Mucosa of stomach (tissue), 1 donor: ENCODE data around the gene CARNS1.

Source experiments
- H3K27me3 ChIP-seq: one replicate; pipeline ENCODE4 v1.7.0; 2013; ENCODE audit warnings: mild to moderate bottlenecking, low read length; ENCODE audit not compliant: control insufficient read depth, insufficient read depth
- H3K36me3 ChIP-seq: one replicate; pipeline ENCODE4 v1.7.0; 2013; ENCODE audit warnings: low read length; ENCODE audit not compliant: control insufficient read depth, insufficient read depth
- H3K4me1 ChIP-seq: one replicate; pipeline ENCODE4 v1.7.0; 2013; ENCODE audit warnings: mild to moderate bottlenecking, low read length; ENCODE audit not compliant: control insufficient read depth, insufficient read depth
- H3K4me3 ChIP-seq: one replicate; pipeline ENCODE4 v1.7.0; 2013; ENCODE audit warnings: low read length
- H3K9ac ChIP-seq: one replicate; pipeline ENCODE4 v1.7.0; 2013; ENCODE audit warnings: mild to moderate bottlenecking, low read length, moderate library complexity
- H3K9me3 ChIP-seq: one replicate; pipeline ENCODE4 v1.7.0; 2013; ENCODE audit warnings: mild to moderate bottlenecking, low read length, moderate library complexity; ENCODE audit not compliant: control insufficient read depth
- donor health status: Pancreatic carcinoma.

The CARNS1 gene

GRCh38 chr11:67371189-67371910 lies 44.1 kb upstream of the CARNS1 start:
- H3K9me3 ChIP-seq = no peaks in the 10 kb centered on the region
- H3K9ac ChIP-seq = no peak overlapping the region
- peaks cover 2% of the 10 kb centered on the region for H3K27me3 ChIP-seq
- peak overlapping the region; percentile 25 for H3K4me3 ChIP-seq
- H3K4me1 ChIP-seq = peaks cover 41% of the 10 kb centered on the region
- H3K36me3 ChIP-seq = no peaks in the 10 kb centered on the region

DNA sequence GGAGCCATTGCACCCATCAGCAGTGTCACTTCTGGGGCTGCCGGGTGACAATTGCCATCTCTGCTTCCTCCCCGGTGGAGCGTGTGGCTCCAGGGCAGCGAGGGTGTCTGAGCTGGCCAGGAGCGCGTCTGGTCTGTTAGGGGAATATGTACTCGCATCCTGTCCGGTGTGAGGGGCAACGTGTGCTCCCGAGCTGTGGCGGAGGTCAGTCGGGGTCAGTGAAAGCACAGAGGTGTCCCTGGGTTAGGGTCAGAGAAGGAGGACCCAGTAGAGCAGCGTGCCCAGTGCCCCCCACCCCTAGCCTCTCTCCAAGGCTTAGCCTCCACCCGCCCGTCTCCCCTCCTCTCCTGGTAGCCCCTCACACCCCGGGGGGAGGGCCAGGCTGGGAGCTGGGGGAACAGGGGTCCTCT lies 43.6 kb upstream of the CARNS1 start:
- H3K9ac ChIP-seq = peak overlapping the region; percentile 41
- H3K27me3 ChIP-seq = peaks cover 2% of the 10 kb centered on the region
- peak overlapping the region; percentile 25 for H3K4me3 ChIP-seq
- H3K9me3 ChIP-seq = no peaks in the 10 kb centered on the region
- H3K36me3 ChIP-seq = no peaks in the 10 kb centered on the region
- H3K4me1 ChIP-seq = peaks cover 36% of the 10 kb centered on the region

DNA sequence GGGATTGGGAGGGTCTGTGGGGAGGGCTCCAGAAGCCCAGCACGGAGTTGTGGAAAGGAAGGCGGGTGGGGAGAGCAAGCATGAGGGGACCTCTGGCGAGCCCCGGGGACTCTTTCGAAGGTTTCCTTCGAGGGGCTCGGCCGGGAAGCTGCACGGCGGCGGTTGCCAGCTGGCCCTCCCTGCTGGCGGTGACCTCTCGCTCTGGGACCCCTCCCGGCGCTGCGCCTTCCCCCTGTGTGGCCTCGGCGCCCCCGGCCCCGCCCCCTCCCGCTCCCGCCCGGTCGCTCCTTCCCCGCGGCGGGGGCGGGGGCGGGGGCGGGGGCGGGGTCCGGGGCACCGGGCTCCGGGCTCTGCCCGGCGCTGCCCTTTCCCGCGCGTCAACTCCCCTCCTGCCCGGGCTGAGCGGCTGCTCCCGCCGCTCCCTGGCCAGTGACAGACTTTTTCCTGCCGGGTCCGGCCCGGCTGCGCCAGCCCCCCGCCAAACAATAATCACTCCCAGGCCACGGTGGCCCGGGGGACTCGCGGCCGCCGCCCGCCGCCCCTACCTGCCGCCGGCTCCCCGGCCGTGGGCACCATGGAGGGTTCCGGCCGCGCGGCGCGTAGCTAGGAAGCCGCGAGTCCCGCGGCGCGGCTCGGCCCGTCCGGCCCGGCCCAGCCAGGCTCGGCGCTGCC lies 43.0 kb upstream of the CARNS1 start:
- H3K27me3 ChIP-seq = peaks cover 2% of the 10 kb centered on the region
- peaks cover 36% of the 10 kb centered on the region for H3K4me1 ChIP-seq
- H3K9me3 ChIP-seq = no peaks in the 10 kb centered on the region
- no peaks in the 10 kb centered on the region for H3K36me3 ChIP-seq
- peak overlapping the region; percentile 84 for H3K9ac ChIP-seq
- H3K4me3 ChIP-seq = no peak overlapping the region

DNA sequence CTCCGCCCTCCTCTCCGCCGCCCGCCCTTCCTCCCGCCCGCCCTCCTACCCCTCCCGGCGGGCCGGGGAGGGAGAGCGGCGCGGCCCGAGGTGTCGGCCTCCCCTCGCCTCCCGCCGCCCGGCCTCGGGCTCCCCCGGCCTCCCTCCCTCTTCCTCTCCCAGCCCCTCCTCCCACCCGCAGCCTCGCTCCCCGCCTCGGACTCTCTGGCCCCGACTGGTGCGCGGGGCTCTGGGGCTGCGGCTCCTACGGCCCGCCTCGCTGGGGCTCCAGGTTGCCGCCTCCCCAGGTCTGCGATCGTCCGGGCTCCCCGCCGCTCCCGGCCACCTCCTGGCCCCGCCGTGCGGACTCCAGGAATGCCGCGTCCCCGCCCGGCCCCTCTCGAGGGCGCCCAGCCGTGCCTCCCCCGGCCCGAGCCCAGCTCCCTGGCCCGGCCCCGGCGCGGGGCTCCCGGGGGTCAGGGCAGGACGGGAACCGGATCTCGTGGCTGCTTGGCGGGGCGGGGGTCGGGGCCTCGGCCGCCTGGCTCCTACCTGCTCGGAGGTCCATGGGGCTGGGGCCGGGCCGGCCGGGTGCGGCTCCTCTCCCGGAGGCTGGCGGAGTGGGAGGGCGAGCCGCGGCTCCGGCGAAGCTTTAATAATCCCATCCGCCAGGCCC lies 42.4 kb upstream of the CARNS1 start, which contains the start of gene CLCF1:
TSS of gene CLCF1 (minus strand) at position 606 of the 655 bp plus-strand sequence. CDS start at position 547, 59 bp downstream.
- Histone ChIP-seq H3K27me3 (peaks cover 2% of the 10 kb centered on the region), H3K36me3 (no peaks in the 10 kb centered on the region), H3K4me1 (peaks cover 40% of the 10 kb centered on the region), H3K9ac (peak within 1 kb of the TSS; percentile 84), H3K4me3 (peak within 1 kb of the TSS; percentile 46), H3K9me3 (no peaks in the 10 kb centered on the region)

DNA sequence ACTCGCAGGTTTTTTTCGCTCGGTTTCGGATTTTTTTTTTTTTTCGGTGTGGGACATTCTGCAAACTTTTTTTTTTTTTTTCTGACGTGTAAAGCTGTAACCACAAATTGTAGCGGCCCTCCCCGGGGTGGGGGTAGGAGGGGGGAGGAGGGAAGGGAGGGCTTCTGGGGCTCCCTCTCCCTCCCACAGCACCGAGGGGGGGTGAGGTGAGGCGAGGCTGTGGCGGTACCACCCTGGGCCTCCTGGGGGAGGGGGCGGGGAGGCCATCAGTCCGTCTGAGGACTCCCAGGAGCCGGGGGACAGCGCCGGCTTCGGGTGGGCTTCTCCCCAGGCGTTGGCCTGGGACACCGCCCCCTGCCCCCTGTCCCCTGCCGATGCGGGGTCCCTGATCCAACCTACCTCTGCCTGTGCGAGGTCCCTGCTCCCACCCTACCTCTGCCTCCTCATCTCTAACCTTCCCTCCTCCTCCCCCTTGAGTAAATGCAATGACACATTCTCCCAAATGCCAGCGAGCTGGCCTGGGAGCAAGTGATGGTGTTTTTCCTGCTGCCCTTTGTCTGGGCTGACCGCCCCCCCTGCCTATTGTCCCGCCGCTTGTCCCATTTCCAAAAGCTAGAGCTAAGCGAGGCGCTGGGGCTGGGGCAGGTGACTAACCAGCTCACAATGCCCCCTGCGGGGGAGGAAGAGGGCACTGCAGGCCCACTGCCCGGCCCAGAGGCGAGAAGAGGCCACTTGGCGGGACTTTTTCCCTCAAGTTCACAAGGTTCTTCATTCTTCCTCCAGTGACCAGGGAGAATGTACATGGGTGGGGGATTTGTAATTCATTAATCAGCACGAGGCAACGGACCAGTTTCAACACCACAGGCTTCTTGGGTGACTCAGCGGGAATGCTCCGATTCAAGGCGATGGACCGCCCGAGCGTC lies 41.6 kb upstream of the CARNS1 start:
- Histone ChIP-seq H3K4me1 (peaks cover 41% of the 10 kb centered on the region), H3K9ac (peak overlapping the region; percentile 84), H3K9me3 (no peaks in the 10 kb centered on the region), H3K4me3 (peak overlapping the region; percentile 46), H3K27me3 (peaks cover 2% of the 10 kb centered on the region), H3K36me3 (no peaks in the 10 kb centered on the region)

DNA sequence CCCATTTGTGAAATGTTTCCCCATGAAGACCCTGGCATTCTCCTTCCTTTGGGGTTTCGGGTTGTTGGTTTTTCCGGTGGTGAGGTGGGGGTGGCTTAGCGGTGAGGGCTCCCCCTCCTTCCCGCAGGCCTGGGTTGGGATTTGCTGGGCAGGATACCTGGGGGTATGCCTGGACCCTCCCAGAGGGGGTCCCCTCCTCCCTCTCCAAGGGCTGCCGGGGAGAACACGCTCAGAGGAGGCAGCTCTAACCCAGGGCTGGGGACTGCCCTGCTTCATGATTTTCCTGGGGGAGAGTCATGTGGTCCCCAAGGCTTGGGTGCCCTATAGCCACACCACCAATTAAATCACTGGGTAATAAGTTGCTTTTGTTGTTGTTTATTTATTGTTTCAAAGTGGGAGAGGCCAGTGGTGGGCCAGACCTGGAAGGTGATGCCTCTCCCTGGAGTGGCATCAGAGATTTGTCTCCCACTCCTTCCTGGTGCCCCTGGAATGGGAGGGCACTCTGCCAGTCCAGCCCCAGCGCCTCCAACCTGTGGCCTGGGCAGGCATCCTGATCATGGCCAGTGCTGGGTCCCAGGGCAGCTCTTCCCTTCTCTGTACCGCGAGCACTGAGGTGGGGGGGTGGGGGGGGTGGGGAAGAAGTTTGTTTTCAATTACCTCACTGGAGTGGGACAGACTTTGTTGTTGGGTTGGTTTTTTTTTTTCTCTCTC lies 40.8 kb upstream of the CARNS1 start:
- Histone ChIP-seq H3K9ac (peak overlapping the region; percentile 84), H3K36me3 (no peaks in the 10 kb centered on the region), H3K9me3 (no peaks in the 10 kb centered on the region), H3K4me3 (peak overlapping the region; percentile 46), H3K27me3 (peaks cover 2% of the 10 kb centered on the region), H3K4me1 (peaks cover 49% of the 10 kb centered on the region)

DNA sequence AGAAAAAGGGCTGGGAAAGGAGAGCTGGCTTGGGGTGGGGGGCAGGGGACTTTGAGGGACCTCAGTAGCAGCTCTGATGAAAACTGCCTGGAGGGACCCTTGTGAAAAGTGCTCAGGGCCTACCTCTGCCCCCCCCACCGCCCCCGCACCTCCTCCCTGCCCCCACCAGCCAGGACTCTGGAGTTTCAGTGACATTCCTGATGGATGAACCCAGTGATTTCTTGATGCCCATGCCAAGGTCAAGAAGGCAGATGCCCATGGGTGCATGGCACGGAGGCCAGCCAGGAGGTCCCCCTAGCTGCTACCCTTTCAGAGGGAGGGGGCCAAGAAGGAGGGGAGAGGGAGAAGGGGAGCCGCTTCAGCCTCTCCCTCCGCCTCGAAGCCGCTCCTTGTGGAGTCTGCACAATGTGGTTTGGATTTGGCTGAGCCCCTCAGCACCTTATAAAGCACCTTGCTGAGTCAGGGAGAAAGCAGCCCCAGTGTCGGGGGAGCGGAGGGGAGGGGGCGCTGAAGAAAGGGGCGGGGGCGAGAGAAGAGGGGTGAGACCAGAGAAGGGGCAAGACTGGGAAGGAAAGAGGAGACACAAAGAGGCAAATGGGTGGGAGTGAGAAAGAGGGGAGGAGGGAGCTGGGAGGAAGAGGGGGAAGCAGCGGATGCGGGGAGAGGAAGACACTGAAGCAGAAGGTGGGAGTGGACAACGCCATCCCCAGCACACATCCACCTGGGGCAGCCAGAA lies 40.0 kb upstream of the CARNS1 start:
- Histone ChIP-seq H3K4me3 (no peak overlapping the region), H3K9me3 (no peaks in the 10 kb centered on the region), H3K4me1 (peaks cover 51% of the 10 kb centered on the region), H3K36me3 (no peaks in the 10 kb centered on the region), H3K9ac (no peak overlapping the region), H3K27me3 (peaks cover 2% of the 10 kb centered on the region)

- Histone ChIP-seq H3K36me3 (no peaks in the 10 kb centered on the region), H3K4me1 (peaks cover 51% of the 10 kb centered on the region), H3K9ac (no peak overlapping the region), H3K27me3 (peaks cover 2% of the 10 kb centered on the region), H3K9me3 (no peaks in the 10 kb centered on the region), H3K4me3 (no peak overlapping the region)
Measured at GRCh38 chr11:67376063-67376820, 39.2 kb upstream of the CARNS1 start.

- no peaks in the 10 kb centered on the region for H3K9me3 ChIP-seq
- H3K27me3 ChIP-seq = peaks cover 2% of the 10 kb centered on the region
- H3K36me3 ChIP-seq = no peaks in the 10 kb centered on the region
- H3K9ac ChIP-seq = no peak overlapping the region
- H3K4me1 ChIP-seq = peaks cover 51% of the 10 kb centered on the region
- no peak overlapping the region for H3K4me3 ChIP-seq
Measured at GRCh38 chr11:67376873-67377808, 38.3 kb upstream of the CARNS1 start.
